ENCODE measurements around the gene MXD3.
"Not testable (repeated sequence)": the region's sequence is repeated elsewhere in the genome, so short reads cannot be mapped to it uniquely, and the experiment has no call there.

- TF ChIP-seq FOS (IDR thresholded peaks at IDR 0.05; ENCODE audit: borderline replicate concordance, insufficient read depth, low read length); POLR2AphosphoS5 (IDR thresholded peaks at IDR 0.05; ENCODE audit: insufficient read depth, low read depth, low read length); MAX (IDR thresholded peaks at IDR 0.05; ENCODE audit: insufficient read depth, insufficient read length): not testable (repeated sequence)
Measured at GRCh38 chr5:177258711-177259110, 53.0 kb downstream of the MXD3 start.

Data from endothelial cell of umbilical vein (primary cell).